Uterus (tissue), 2 donors: ENCODE data around the gene TANGO2.

Experiments used
- CTCF ChIP-seq, 4 experiments: fragments of 200-600 bp in 2 of 4; fragments of 450-650 bp in 2 of 4; sonication (generic) in 2 of 4; IDR thresholded peaks; one replicate each; pipeline ENCODE4 v1.5.1; 2016 to 2019; ENCODE audit warnings: antibody characterized with exemption in 4 of 4, mild to moderate bottlenecking in 2 of 4, moderate library complexity in 1 of 4
- POLR2A ChIP-seq, 2 donors: fragments of 450-650 bp; IDR thresholded peaks; one replicate each; pipeline ENCODE4 v1.6.1; 2016; ENCODE audit warnings: antibody characterized with exemption in 2 of 2, mild to moderate bottlenecking in 1 of 2, moderate library complexity in 1 of 2

- TF ChIP-seq CTCF (IDR thresholded peaks at IDR 0.05) (no peak), POLR2A (IDR thresholded peaks at IDR 0.05) (no peak)
Observed at GRCh38 chr22:20083157-20083890, 62.4 kb downstream of the TANGO2 start.
